ENCODE data around the gene TEC.

GRCh38 chr4:48163746-48164145 is 105.9 kb downstream of the TEC start:
- no peak for TF ChIP-seq CTCF (IDR thresholded peaks at IDR 0.05)
- no peak for TF ChIP-seq POLR2A (IDR thresholded peaks at IDR 0.05)
